ENCODE measurements around the gene TPCN1. TPM values are rescaled to one million over a fixed set of nuclear protein-coding genes. Genes with fewer than 3 reads are reported as not detected.
A peak's percentile ranks its signal among the peaks of the same experiment; 100 is the strongest.

TPCN1 gene
- total and polyA plus RNA-seq, 9 donors = 28.0 to 65.6 (median 47.6) TPM

DNA sequence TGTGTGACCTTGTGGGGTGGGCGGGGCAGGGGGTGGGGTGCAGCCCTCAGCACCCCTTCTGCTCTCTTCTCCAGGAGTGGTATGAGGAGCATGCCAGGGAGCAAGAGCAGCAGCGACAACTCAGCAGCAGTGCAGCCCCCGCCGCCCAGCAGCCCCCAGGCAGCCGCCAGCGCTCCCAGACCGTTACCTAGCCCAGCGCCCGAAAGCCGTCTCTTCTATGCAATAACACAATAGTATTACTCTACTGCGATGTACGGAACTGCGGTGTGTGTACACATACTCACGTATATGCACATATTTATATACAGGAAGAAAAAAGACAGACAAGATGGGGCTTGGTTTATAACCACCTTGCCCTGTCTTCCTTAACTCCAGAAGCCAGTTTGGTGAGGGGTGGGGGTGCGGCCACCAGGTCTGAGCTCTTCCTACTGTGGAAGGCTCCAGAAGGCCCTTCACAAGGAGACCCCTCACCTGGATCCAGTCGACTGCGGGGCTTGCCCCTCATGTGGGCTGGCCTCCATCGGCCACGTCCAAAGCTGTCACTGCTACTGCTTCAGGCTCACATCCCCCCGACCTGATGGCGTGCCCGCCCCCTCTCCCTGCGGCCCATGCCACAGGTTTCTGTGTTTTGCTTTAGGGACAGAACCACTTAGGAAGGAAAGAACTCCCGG is 74.8 kb downstream of the TPCN1 start:
- no peak for TF ChIP-seq POLR2A (IDR thresholded peaks at IDR 0.05)
- TF ChIP-seq, protein P1, sequence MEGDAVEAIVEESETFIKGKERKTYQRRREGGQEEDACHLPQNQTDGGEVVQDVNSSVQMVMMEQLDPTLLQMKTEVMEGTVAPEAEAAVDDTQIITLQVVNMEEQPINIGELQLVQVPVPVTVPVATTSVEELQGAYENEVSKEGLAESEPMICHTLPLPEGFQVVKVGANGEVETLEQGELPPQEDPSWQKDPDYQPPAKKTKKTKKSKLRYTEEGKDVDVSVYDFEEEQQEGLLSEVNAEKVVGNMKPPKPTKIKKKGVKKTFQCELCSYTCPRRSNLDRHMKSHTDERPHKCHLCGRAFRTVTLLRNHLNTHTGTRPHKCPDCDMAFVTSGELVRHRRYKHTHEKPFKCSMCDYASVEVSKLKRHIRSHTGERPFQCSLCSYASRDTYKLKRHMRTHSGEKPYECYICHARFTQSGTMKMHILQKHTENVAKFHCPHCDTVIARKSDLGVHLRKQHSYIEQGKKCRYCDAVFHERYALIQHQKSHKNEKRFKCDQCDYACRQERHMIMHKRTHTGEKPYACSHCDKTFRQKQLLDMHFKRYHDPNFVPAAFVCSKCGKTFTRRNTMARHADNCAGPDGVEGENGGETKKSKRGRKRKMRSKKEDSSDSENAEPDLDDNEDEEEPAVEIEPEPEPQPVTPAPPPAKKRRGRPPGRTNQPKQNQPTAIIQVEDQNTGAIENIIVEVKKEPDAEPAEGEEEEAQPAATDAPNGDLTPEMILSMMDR (IDR thresholded peaks at IDR 0.05) = no peak
- Histone ChIP-seq H3K4me1 (ENCODE audit: insufficient read depth) (peaks cover 24% of the 10 kb centered on the region), H3K27me3 (no peaks in the 10 kb centered on the region), H3K36me3 (no peaks in the 10 kb centered on the region), H3K27ac (peak overlapping the region in 1 of 2 donors; percentile 26), H3K9me3 (no peaks in the 10 kb centered on the region), H3K4me3 (no peak overlapping the region)
- intact Hi-C loops (cut with DNase I) = loop anchor here in 1 of 4 donors (5.0 kb wide), 1 partner anchor 99 kb away; no protein-coding TSS in a partner anchor
- no peak for DNase-seq
- 80 to 92% (median 86%) methylated on average over 24 of the region's 24 CpGs for WGBS, 3 donors

DNA sequence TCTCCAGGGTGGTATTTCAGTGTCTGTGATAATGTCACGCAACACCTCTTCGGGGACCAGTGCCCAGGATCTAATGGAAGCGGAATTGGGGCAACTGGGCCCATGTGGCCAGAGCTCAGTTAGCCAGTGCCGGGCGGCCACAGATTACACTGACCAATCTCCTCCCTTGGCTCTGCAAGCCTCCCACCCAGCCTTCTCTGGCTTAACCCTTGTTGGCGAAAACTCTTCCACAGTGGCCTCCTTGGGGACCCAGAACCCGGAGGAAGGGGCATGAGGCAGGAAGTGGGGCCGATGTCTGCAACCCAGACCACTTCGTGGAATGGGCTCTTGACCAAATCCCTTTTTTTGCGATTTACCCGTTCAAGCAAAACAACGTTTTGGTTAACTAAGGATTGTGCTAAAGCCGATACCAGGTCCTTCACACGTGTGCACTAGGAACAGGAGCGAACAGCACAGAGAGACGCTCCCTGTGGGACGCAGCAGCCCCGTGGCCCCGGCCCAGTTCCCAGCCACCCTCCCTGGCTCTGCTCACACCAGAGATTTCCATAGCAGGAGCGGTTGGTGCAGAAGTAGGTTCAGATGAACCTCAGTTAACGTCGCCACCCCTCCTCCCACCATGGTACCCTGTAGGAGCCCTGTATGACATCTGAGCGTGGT is 75.4 kb downstream of the TPCN1 start:
- no peaks in the 10 kb centered on the region for H3K27me3 ChIP-seq
- H3K4me3 ChIP-seq = no peak overlapping the region
- DNase-seq = no peak
- H3K9me3 ChIP-seq = no peaks in the 10 kb centered on the region
- no peak for TF ChIP-seq POLR2A (IDR thresholded peaks at IDR 0.05)
- TF ChIP-seq, protein P1 (IDR thresholded peaks at IDR 0.05) = no peak
- TF ChIP-seq EP300 (IDR thresholded peaks at IDR 0.05) = no peak
- peaks cover 24% of the 10 kb centered on the region for H3K4me1 ChIP-seq (ENCODE audit: insufficient read depth)
- intact Hi-C loops (cut with DNase I) = loop anchor here in 1 of 4 donors (5.0 kb wide), 1 partner anchor 99 kb away; no protein-coding TSS in a partner anchor
- no peaks in the 10 kb centered on the region for H3K36me3 ChIP-seq
- WGBS, 3 donors = 49 to 66% (median 59%) methylated on average over 23 of the region's 23 CpGs
- peak overlapping the region in 1 of 2 donors; percentile 42 for H3K27ac ChIP-seq

DNA sequence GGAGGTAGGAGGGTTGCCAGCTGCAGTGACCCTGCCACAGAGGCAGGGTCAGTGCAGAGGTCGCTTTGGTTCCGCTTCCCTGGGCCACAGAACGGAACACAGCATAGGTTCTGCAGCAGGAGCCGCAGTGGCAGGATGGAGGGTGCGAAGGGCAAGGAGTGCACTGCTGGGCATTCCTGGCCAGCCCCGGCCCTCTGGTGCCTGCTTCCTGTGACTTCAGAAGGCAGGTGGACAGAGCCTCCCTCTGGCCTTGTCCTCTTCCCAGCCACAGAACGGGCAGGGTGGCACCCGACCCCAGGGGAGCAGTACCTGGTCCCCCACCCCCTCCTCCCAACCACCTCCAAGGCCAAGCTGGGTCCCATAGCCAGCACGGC is 75.9 kb downstream of the TPCN1 start:
- TF ChIP-seq, protein P1 (IDR thresholded peaks at IDR 0.05) = no peak
- TF ChIP-seq EP300 (IDR thresholded peaks at IDR 0.05) = no peak
- no peak for TF ChIP-seq POLR2A (IDR thresholded peaks at IDR 0.05)
- WGBS, 3 donors = 73 to 79% (median 79%) methylated on average over 8 to 9 of the region's 9 CpGs
- no peak overlapping the region for H3K4me3 ChIP-seq
- no peaks in the 10 kb centered on the region for H3K27me3 ChIP-seq
- no peak for DNase-seq
- peaks cover 24% of the 10 kb centered on the region for H3K4me1 ChIP-seq (ENCODE audit: insufficient read depth)
- intact Hi-C loops (cut with DNase I) = loop anchor here in 1 of 4 donors (5.0 kb wide), 1 partner anchor 100 kb away; no protein-coding TSS in a partner anchor
- no peaks in the 10 kb centered on the region for H3K9me3 ChIP-seq
- no peaks in the 10 kb centered on the region for H3K36me3 ChIP-seq
- H3K27ac ChIP-seq = peak overlapping the region; percentile 4 to 42

DNA sequence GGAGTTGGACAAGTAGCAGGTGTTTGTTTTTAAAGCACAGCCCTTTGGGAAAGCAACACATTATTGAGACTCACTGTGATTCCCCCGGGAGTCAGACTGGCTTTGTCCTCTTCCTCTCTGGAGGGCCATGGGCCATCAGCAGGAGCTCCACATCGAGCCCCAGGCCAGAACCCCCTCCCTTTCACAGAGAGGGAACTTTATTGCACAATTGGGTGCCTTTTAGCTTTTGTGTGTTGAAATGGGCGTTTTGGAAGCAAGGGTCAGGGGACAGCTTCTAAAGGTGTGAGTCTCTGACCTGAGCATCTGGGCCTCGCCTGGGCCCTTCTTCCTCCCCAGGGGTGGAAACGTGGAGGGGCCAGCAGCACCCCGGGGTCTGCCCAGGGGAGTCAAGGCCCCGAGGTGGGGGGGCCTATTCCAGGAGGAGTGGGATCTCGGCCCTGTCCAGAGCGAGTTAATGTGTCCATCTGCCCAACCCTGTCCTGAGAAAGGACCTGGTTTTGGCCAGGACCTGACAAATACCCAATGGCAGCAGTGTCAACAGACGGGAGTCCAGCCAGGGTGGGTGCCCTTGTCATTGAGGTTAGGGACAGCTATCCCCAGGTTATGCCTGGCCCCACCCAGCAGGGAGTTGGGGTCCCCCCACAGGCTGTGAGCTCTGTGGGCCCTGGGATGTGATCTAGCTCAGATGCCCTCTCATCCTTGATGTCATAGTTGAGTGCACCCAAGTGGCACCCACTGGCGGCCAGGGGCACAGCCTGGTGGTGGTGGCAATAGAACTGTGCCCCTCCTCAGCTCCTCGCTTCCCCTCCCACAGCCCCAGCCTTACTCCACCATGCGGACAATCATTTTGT is 76.6 kb downstream of the TPCN1 start:
- Histone ChIP-seq H3K27ac (peak overlapping the region; percentile 4 to 42), H3K4me1 (ENCODE audit: insufficient read depth) (peaks cover 24% of the 10 kb centered on the region), H3K36me3 (no peaks in the 10 kb centered on the region), H3K9me3 (no peaks in the 10 kb centered on the region), H3K4me3 (no peak overlapping the region), H3K27me3 (no peaks in the 10 kb centered on the region)
- WGBS, 3 donors = 67 to 74% (median 71%) methylated on average over 12 to 13 of the region's 13 CpGs
- intact Hi-C loops (cut with DNase I) = loop anchor here in 1 of 4 donors (5.0 kb wide), 1 partner anchor 101 kb away; no protein-coding TSS in a partner anchor
- TF ChIP-seq, protein P1 (IDR thresholded peaks at IDR 0.05) = no peak
- no peak for TF ChIP-seq POLR2A (IDR thresholded peaks at IDR 0.05)
- no peak for TF ChIP-seq EP300 (IDR thresholded peaks at IDR 0.05)
- no peak for DNase-seq

Data from ovary (tissue), 9 donors.